Activated B cell treated with CpG ODN at 0.5 μM for 24 hours (primary cell): Measurements from ENCODE around the gene OLR1. TPM values are rescaled to one million over a fixed set of nuclear protein-coding genes. Genes with fewer than 3 reads are reported as not detected.

Source experiments
- ATAC-seq: fragments of 200-7000 bp; cut with Tn5 transposase; one replicate; pipeline ENCODE4 v1.10.0; 2021; ENCODE audit warnings: low read depth, mild to moderate bottlenecking, moderate library complexity
- CTCF ChIA-PET: fragments of 350-600 bp; sonication (Branson Sonifier 250); formaldehyde crosslinking; loops from one replicate; lab custom pipeline; 2021; ENCODE audit warnings: antibody characterized with exemption; lab: Charles Lee
- POLR2A ChIA-PET: fragments of 350-600 bp; sonication (Branson Sonifier 250); formaldehyde crosslinking; loops from one replicate; lab custom pipeline; 2021; ENCODE audit warnings: antibody characterized with exemption; lab: Charles Lee
- DNase-seq: peaks from one replicate; pipeline ENCODE4 v3.0.0; 2022
- H3K27ac Mint-ChIP-seq: one replicate; pipeline ENCODE4 v1.8.0; 2020; ENCODE audit warnings: mixed read lengths
- H3K27me3 Mint-ChIP-seq: one replicate; pipeline ENCODE4 v1.8.0; 2021; ENCODE audit warnings: mixed read lengths
- H3K36me3 Mint-ChIP-seq: one replicate; pipeline ENCODE4 v1.8.0; 2021; ENCODE audit warnings: low read depth, mixed read lengths
- H3K4me1 Mint-ChIP-seq: one replicate; pipeline ENCODE4 v1.8.0; 2021; ENCODE audit warnings: mixed read lengths
- H3K4me3 Mint-ChIP-seq: one replicate; pipeline ENCODE4 v1.8.0; 2020; ENCODE audit warnings: mild to moderate bottlenecking, mixed read lengths
- H3K9me3 Mint-ChIP-seq: one replicate; pipeline ENCODE4 v1.8.0; 2020; ENCODE audit warnings: mixed read lengths
- intact Hi-C: fragments of 100-400 bp; cut with micrococcal nuclease; formaldehyde crosslinking; loops from one replicate; pipeline ENCODE4 v1.15.1; 2024
- total RNA-seq: library from RNA; stranded (reverse); gene quantifications from 2 replicates; pipeline ENCODE4 v1.2.3, GENCODE V29; 2022
- TF ChIP-seq, protein P1 (sequence below): fragments of 200-600 bp; IDR thresholded peaks from one replicate; pipeline ENCODE4 v1.8.0; 2022; ENCODE audit warnings: antibody characterized with exemption, mild to moderate bottlenecking

The OLR1 gene
- total RNA-seq, 1 donor from 2014 or later: not detected

DNA sequence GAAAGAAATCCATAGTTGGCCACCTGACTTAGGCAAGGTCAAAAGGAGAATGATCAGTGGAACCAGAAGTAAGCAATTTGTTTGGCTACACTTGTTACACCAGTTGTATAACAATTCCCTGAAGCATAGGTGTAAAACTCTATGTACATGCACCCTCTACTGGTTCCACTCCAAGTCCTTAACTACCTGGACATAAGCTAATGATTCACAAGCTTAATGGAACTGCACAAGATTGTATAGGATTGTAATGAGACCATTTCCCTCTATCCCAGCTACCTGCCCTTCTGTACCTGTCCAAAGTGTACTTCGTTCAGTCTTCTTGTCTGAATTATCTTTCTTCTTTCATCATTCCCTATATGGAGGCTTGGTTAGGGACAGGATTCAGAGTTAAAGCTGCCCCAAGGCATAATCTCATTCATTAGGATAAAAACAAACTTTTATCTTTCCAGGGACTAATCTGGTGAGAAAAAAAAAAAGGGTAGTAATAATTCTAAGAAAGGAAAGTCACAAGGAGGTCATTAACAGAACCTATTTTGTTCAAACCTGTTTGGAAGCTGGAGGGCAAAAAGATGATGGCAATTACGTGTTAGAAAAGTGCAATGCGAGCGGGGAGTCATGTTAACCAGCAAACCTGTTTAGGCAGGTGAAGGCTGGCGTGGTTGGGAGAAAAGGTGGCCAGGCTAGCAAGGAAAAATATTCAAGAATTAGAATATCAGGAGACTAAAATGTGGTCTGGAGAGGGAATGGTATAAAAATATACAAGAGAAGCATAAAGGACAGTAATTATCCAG lies 4.1 kb upstream of the OLR1 start:
- intact Hi-C loops: no loop called here
- Mint-ChIP-seq H3K27ac (no peak overlapping the region), H3K4me3 (no peak overlapping the region), H3K4me1 (no peaks in the 10 kb centered on the region), H3K36me3 (no peaks in the 10 kb centered on the region), H3K27me3 (peaks cover 40% of the 10 kb centered on the region), H3K9me3 (no peaks in the 10 kb centered on the region)
- CTCF ChIA-PET: interaction anchor here (0.6 to 2.0 kb wide), 2 partner anchors 15 to 23 kb away, joined by 3 to 7 read pairs; no protein-coding TSS in a partner anchor
- POLR2A ChIA-PET: interaction anchor here (0.7 kb wide), 1 partner anchor 1346 kb away, joined by 4 read pairs; no protein-coding TSS in a partner anchor
- ATAC-seq: no peak
- no peak for DNase-seq
- TF ChIP-seq, protein P1, sequence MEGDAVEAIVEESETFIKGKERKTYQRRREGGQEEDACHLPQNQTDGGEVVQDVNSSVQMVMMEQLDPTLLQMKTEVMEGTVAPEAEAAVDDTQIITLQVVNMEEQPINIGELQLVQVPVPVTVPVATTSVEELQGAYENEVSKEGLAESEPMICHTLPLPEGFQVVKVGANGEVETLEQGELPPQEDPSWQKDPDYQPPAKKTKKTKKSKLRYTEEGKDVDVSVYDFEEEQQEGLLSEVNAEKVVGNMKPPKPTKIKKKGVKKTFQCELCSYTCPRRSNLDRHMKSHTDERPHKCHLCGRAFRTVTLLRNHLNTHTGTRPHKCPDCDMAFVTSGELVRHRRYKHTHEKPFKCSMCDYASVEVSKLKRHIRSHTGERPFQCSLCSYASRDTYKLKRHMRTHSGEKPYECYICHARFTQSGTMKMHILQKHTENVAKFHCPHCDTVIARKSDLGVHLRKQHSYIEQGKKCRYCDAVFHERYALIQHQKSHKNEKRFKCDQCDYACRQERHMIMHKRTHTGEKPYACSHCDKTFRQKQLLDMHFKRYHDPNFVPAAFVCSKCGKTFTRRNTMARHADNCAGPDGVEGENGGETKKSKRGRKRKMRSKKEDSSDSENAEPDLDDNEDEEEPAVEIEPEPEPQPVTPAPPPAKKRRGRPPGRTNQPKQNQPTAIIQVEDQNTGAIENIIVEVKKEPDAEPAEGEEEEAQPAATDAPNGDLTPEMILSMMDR: no peak

DNA sequence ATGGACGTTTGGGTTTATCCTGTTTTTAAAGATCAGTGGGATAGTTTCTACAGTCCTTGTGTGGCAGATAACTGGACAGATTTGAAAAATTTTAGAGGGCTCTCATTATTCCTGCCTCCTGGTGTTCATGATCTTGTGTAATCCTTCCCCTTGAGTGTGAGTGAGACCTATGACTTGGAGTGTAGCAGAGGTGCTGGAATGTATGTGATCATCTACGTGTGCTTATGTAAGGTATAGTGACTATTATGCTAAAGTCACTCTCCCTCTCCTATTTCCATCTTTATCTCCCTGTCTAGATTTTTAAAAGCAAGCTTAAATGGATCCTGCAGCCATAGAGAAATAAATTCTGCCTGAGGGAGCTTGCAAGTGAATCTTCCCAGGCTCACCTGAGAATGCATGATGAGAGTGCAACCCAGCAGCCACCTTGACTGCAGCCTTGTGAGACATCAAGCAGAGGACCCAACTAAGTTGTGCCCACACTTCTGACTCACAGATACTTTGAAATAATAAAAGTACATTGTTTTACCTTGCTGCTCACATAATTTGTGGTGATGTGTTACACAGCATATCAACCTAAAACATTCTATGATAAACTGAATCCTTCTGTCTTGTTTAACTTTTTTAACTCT lies 3.2 kb upstream of the OLR1 start:
- TF ChIP-seq, protein P1: no peak
- Mint-ChIP-seq H3K27me3 (peaks cover 36% of the 10 kb centered on the region), H3K4me3 (no peak overlapping the region), H3K9me3 (no peaks in the 10 kb centered on the region), H3K4me1 (no peaks in the 10 kb centered on the region), H3K27ac (no peak overlapping the region), H3K36me3 (no peaks in the 10 kb centered on the region)
- ATAC-seq: no peak
- ChIA-PET POLR2A (no interaction called here), CTCF (no interaction called here)
- no peak for DNase-seq
- intact Hi-C loops: no loop called here

DNA sequence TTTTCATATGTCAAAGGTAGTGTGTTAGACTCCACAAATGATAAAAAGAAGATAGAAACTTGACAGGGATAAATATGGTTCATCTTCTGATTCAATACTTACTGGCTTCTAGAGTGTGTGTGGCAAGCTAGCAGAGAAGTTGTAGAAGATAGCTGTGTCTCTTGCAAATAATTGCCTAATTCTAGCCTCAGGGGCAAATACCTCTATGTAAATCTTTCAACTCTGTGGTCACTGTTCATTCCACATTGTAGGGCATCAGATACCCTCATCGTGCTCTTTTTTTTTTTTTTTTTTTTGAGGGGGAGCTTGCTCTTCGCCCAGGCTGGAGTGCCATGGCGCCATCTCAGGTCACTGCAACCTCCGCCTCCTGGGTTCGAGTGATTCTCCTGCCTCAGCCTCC lies 1.7 kb downstream of the OLR1 start:
- DNase-seq (no peak), ATAC-seq (no peak)
- TF ChIP-seq, protein P1: no peak
- ChIA-PET CTCF (interaction anchor here (0.9 kb wide), 1 partner anchor 17 kb away, joined by 5 read pairs; no protein-coding TSS in a partner anchor), POLR2A (no interaction called here)
- no peak overlapping the region for H3K27ac Mint-ChIP-seq
- H3K4me3 Mint-ChIP-seq: no peak overlapping the region
- peaks cover 23% of the 10 kb centered on the region for H3K27me3 Mint-ChIP-seq
- intact Hi-C loops: no loop called here
- H3K9me3 Mint-ChIP-seq: no peaks in the 10 kb centered on the region
- H3K4me1 Mint-ChIP-seq: no peaks in the 10 kb centered on the region
- H3K36me3 Mint-ChIP-seq: no peaks in the 10 kb centered on the region

DNA sequence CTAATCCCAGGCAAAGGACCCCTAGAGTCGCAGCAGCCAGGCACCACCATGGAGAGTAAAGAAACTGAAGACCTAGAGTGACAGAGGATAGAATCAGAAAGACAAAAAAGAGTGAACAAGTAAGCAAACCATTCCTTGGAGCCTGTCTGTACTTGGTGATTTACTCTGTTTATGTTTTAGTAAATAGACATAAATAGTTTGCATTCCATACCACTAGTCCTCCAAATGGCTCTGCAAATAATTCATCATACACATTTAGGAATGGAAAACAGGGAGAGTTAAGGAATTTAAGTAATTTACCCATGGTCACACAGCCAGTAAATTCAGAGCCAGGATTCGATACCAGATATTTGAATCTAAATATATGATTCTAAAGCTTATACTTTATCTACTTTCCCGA lies 2.8 kb downstream of the OLR1 start:
- H3K36me3 Mint-ChIP-seq: no peaks in the 10 kb centered on the region
- no peak for ATAC-seq
- CTCF ChIA-PET: interaction anchor here (0.9 kb wide), 1 partner anchor 16 kb away, joined by 5 read pairs; no protein-coding TSS in a partner anchor
- H3K4me1 Mint-ChIP-seq: no peaks in the 10 kb centered on the region
- no peaks in the 10 kb centered on the region for H3K9me3 Mint-ChIP-seq
- POLR2A ChIA-PET: no interaction called here
- TF ChIP-seq, protein P1: no peak
- no peak for DNase-seq
- no peak overlapping the region for H3K4me3 Mint-ChIP-seq
- peaks cover 20% of the 10 kb centered on the region for H3K27me3 Mint-ChIP-seq
- intact Hi-C loops: no loop called here
- no peak overlapping the region for H3K27ac Mint-ChIP-seq

DNA sequence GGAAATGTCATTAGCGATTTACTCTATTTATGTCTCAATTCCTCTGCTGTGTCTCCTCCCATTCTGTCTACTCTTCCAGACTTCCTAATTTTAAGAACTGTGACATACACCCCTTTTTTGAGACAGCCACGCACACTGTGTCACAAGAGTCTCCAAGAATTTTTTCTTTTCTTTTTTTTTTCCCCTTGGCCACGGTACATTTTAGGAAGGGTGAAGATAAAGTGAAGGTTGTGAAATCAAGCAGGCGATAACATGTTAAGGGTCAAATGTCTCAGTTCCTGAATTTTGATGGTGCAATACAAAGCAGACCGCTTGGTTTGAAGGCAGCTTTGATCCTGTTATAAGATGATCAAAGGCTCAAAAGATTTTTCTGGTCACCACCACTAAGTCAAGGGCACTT lies 4.3 kb downstream of the OLR1 start:
- Mint-ChIP-seq H3K4me1 (peaks cover 4% of the 10 kb centered on the region), H3K27me3 (peaks cover 15% of the 10 kb centered on the region), H3K4me3 (no peak overlapping the region), H3K27ac (no peak overlapping the region), H3K9me3 (no peaks in the 10 kb centered on the region), H3K36me3 (no peaks in the 10 kb centered on the region)
- intact Hi-C loops: no loop called here
- TF ChIP-seq, protein P1: no peak
- POLR2A ChIA-PET: no interaction called here
- no peak for ATAC-seq
- DNase-seq: no peak
- CTCF ChIA-PET: interaction anchor here (0.6 kb wide), 1 partner anchor 14 kb away, joined by 3 read pairs; no protein-coding TSS in a partner anchor
